ENCODE measurements around the gene NEK8.
"Not testable (repeated sequence)": the region's sequence is repeated elsewhere in the genome, so short reads cannot be mapped to it uniquely, and the experiment has no call there.

NEK8 gene

GRCh38 chr17:28774206-28774605, 45.6 kb downstream of the NEK8 start:
- no peak for DNase-seq

- no peak for DNase-seq
Measured at GRCh38 chr17:28777178-28777577, 48.6 kb downstream of the NEK8 start.

- not testable (repeated sequence) for DNase-seq
Measured at GRCh38 chr17:28779601-28780000, 51.0 kb downstream of the NEK8 start.

GRCh38 chr17:28783161-28783560, 54.6 kb downstream of the NEK8 start:
- no peak for DNase-seq

GRCh38 chr17:28788100-28788499, 59.5 kb downstream of the NEK8 start:
- no peak for DNase-seq
